ENCODE results near the gene ZNF879. TPM values are rescaled to one million over a fixed set of nuclear protein-coding genes. Genes with fewer than 3 reads are reported as not detected.
A peak's percentile ranks its signal among the peaks of the same experiment; 100 is the strongest.

Gene ZNF879
- total RNA-seq: 2.2 and 2.4 TPM in 2 replicates

GRCh38 chr5:179023528-179024189, at the start of gene ZNF879:
Gene ZNF879 (plus strand): TSS chr5:179023804. CDS start chr5:179025005, 1,201 bp downstream.
- peak within 1 kb of the TSS; percentile 65 for H3K4me3 ChIP-seq (ENCODE audit: low read depth, low read length)
- peak; percentile 67 for DNase-seq (ENCODE audit: low read depth)
- TF ChIP-seq CTCF (conservative IDR thresholded peaks at IDR 0.05; ENCODE audit: low read depth, low read length): no peak

- no peak for TF ChIP-seq CTCF (conservative IDR thresholded peaks at IDR 0.05; ENCODE audit: low read depth, low read length)
- no peak overlapping the region for H3K4me3 ChIP-seq (ENCODE audit: low read depth, low read length)
- DNase-seq (ENCODE audit: low read depth): no peak
Observed at GRCh38 chr5:178981381-178981780, 42.2 kb upstream of the ZNF879 start.

GRCh38 chr5:178982941-178983340, 40.7 kb upstream of the ZNF879 start:
- H3K4me3 ChIP-seq (ENCODE audit: low read depth, low read length): no peak overlapping the region
- DNase-seq (ENCODE audit: low read depth): no peak
- no peak for TF ChIP-seq CTCF (conservative IDR thresholded peaks at IDR 0.05; ENCODE audit: low read depth, low read length)

- no peak for DNase-seq (ENCODE audit: low read depth)
Observed at GRCh38 chr5:178983728-178984127, 39.9 kb upstream of the ZNF879 start.

GRCh38 chr5:178984145-178985072, 39.2 kb upstream of the ZNF879 start:
- no peak for DNase-seq (ENCODE audit: low read depth)
- H3K4me3 ChIP-seq (ENCODE audit: low read depth, low read length): no peak overlapping the region
- TF ChIP-seq CTCF (conservative IDR thresholded peaks at IDR 0.05; ENCODE audit: low read depth, low read length): no peak

More at GRCh38 chr5:178983728-178984127, 39.9 kb upstream of the ZNF879 start:
- no peak overlapping the region for H3K4me3 ChIP-seq (ENCODE audit: low read depth, low read length)
- no peak for TF ChIP-seq CTCF (conservative IDR thresholded peaks at IDR 0.05; ENCODE audit: low read depth, low read length)

- TF ChIP-seq CTCF (conservative IDR thresholded peaks at IDR 0.05; ENCODE audit: low read depth, low read length): no peak
- H3K4me3 ChIP-seq (ENCODE audit: low read depth, low read length): no peak overlapping the region
- DNase-seq (ENCODE audit: low read depth): no peak
Observed at GRCh38 chr5:178986326-178986960, 37.2 kb upstream of the ZNF879 start.

Measured in epithelial cell of proximal tubule (primary cell).